Measurements from ENCODE around the gene CSMD2.

GRCh38 chr1:34199927-34200326 lies 34.9 kb upstream of the CSMD2 start:
- TF ChIP-seq SP1 (IDR thresholded peaks at IDR 0.05; ENCODE audit: low read depth) (peak; percentile 48), POLR2AphosphoS5 (IDR thresholded peaks at IDR 0.05; ENCODE audit: low read depth, low read length) (no peak), POLR2A (IDR thresholded peaks at IDR 0.05; ENCODE audit: borderline replicate concordance, extremely low read depth, insufficient read depth, insufficient read length) (no peak), EZH2 (IDR thresholded peaks at IDR 0.05) (no peak), CTCF (IDR thresholded peaks at IDR 0.05 in 2 of 3, conservative IDR thresholded peaks at IDR 0.05 in 1 of 3; ENCODE audit: borderline replicate concordance in 1 of 3, insufficient read depth in 1 of 3, low read depth in 2 of 3, low read length in 2 of 3) (no peak), TCF7L2 (IDR thresholded peaks at IDR 0.05; ENCODE audit: borderline replicate concordance, extremely low read depth, insufficient read depth, insufficient read length) (no peak), ELF1 (IDR thresholded peaks at IDR 0.05; ENCODE audit: borderline replicate concordance, low read depth) (no peak), ZFX (IDR thresholded peaks at IDR 0.05) (no peak), FOSL1 (IDR thresholded peaks at IDR 0.05; ENCODE audit: low read depth) (peak; percentile 75)
